ENCODE measurements around the gene CNKSR2.

DNA sequence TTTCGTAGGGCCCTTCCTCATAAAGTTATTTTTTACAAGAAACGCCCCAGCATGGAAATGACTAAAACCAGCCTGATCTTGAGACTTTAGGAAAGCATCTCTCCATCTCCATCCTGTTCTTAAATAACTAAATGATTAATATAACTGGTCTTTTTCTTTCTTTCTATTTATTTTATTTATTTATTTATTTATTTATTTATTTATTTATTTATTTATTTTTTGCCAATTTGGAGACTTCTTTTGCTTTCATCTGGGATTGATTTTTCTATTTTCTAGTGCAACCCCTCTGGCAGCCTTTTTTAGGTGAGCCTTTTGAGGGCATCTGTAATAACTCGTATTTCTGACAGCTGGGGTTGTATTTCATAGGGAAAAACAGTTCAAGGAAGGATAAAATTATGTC, 285.1 kb downstream of the CNKSR2 start:
- TF ChIP-seq, protein P1, sequence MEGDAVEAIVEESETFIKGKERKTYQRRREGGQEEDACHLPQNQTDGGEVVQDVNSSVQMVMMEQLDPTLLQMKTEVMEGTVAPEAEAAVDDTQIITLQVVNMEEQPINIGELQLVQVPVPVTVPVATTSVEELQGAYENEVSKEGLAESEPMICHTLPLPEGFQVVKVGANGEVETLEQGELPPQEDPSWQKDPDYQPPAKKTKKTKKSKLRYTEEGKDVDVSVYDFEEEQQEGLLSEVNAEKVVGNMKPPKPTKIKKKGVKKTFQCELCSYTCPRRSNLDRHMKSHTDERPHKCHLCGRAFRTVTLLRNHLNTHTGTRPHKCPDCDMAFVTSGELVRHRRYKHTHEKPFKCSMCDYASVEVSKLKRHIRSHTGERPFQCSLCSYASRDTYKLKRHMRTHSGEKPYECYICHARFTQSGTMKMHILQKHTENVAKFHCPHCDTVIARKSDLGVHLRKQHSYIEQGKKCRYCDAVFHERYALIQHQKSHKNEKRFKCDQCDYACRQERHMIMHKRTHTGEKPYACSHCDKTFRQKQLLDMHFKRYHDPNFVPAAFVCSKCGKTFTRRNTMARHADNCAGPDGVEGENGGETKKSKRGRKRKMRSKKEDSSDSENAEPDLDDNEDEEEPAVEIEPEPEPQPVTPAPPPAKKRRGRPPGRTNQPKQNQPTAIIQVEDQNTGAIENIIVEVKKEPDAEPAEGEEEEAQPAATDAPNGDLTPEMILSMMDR (IDR thresholded peaks at IDR 0.05; ENCODE audit: insufficient read depth, low read length, poor library complexity, severe bottlenecking): no peak
- no peak for TF ChIP-seq EZH2phosphoT487 (conservative IDR thresholded peaks at IDR 0.05; ENCODE audit: low read length)

Measured in SU-DHL-6 (cell line).